Melanocyte of skin (primary cell): Measurements from ENCODE around the gene OR10X1. TPM values are rescaled to one million over a fixed set of nuclear protein-coding genes. Genes with fewer than 3 reads are reported as not detected.

Experiments
- total RNA-seq, 2 donors: library from RNA; depleted of rRNA; stranded (reverse); fragments of >200 nt; gene quantifications; 2 replicates each; pipeline ENCODE4 v1.2.3, GENCODE V29; 2012

OR10X1 gene
- total RNA-seq: not detected

GRCh38 chr1:158579733-158580132, at the start of gene OR10X1:
Gene OR10X1 (minus strand): TSS chr1:158579899. CDS start chr1:158579899, 0 bp downstream.

GRCh38 chr1:158604968-158605367, 25.3 kb upstream of the OR10X1 start, which contains the start of gene OR10Z1:
Gene OR10Z1 (plus strand): TSS chr1:158605268. CDS start chr1:158606439, 1,171 bp downstream.

GRCh38 chr1:158570480-158570879, 9.2 kb downstream of the OR10X1 start, which contains the start of gene OR6P1:
Gene OR6P1 (minus strand): TSS chr1:158570580. CDS start chr1:158563604, 6,976 bp downstream.

GRCh38 chr1:158554352-158554751, 25.3 kb downstream of the OR10X1 start, which contains the start of gene OR6Y1:
Gene OR6Y1 (minus strand): TSS chr1:158554405. CDS start chr1:158548105, 6,300 bp downstream.

Other genes starting within 250 kb of the OR10X1 start
- not detected for gene CD1B, start 248.4 kb downstream of the OR10X1 start, total RNA-seq
- not detected for gene CD1E, start 226.0 kb downstream of the OR10X1 start, total RNA-seq
- not detected for gene OR10T2, start 180.4 kb downstream of the OR10X1 start, total RNA-seq
- not detected for gene OR10K2, start 153.7 kb downstream of the OR10X1 start, total RNA-seq
- not detected for gene OR10K1, start 118.1 kb downstream of the OR10X1 start, total RNA-seq
- gene OR10R2, start 107.7 kb downstream of the OR10X1 start, total RNA-seq: not detected
- not detected for gene OR6Y1, start 25.5 kb downstream of the OR10X1 start, total RNA-seq
- not detected for gene OR6P1, start 9.3 kb downstream of the OR10X1 start, total RNA-seq
- not detected for gene OR10Z1, start 25.4 kb upstream of the OR10X1 start, total RNA-seq
- gene SPTA1, start 106.8 kb upstream of the OR10X1 start, total RNA-seq: under 1 TPM; under 0.01 TPM
- gene OR6K2, start 120.8 kb upstream of the OR10X1 start, total RNA-seq: not detected
- gene OR6K3, start 140.8 kb upstream of the OR10X1 start, total RNA-seq: not detected
- gene OR6K6, start 174.8 kb upstream of the OR10X1 start, total RNA-seq: not detected
- gene OR6N1, start 192.3 kb upstream of the OR10X1 start, total RNA-seq: not detected
- not detected for gene OR6N2, start 201.3 kb upstream of the OR10X1 start, total RNA-seq